Measurements from ENCODE around the gene TIMM8A.

TIMM8A gene

GRCh38 chrX:101348452-101349192 lies at the start of gene TIMM8A:
TSS of gene TIMM8A (minus strand) at chrX:101348742. CDS start at chrX:101348664, 78 bp downstream.
- no peak for TF ChIP-seq CTCF (IDR thresholded peaks at IDR 0.05; ENCODE audit: extremely low read depth, insufficient read depth, missing control alignments)
- in situ Hi-C loops (cut with MboI; ENCODE audit: low pct_unique_long_range_greater_than_20kb, low sequenced_read_pairs, unreplicated experiment) = no loop called here
- DNase-seq (ENCODE audit: low spot score) = peak; percentile 83

GRCh38 chrX:101397779-101398178 lies 49.2 kb upstream of the TIMM8A start:
- TF ChIP-seq CTCF (IDR thresholded peaks at IDR 0.05; ENCODE audit: extremely low read depth, insufficient read depth, missing control alignments) = no peak
- in situ Hi-C loops (cut with MboI; ENCODE audit: low pct_unique_long_range_greater_than_20kb, low sequenced_read_pairs, unreplicated experiment) = no loop called here
- DNase-seq (ENCODE audit: low spot score) = no peak

GRCh38 chrX:101395789-101396188 lies 47.2 kb upstream of the TIMM8A start:
- TF ChIP-seq CTCF (IDR thresholded peaks at IDR 0.05; ENCODE audit: extremely low read depth, insufficient read depth, missing control alignments) = no peak
- no peak for DNase-seq (ENCODE audit: low spot score)
- in situ Hi-C loops (cut with MboI; ENCODE audit: low pct_unique_long_range_greater_than_20kb, low sequenced_read_pairs, unreplicated experiment) = no loop called here

GRCh38 chrX:101394372-101394771 lies 45.8 kb upstream of the TIMM8A start:
- in situ Hi-C loops (cut with MboI; ENCODE audit: low pct_unique_long_range_greater_than_20kb, low sequenced_read_pairs, unreplicated experiment) = no loop called here
- DNase-seq (ENCODE audit: low spot score) = no peak

GRCh38 chrX:101393530-101394305 lies 45.2 kb upstream of the TIMM8A start:
- no peak for DNase-seq (ENCODE audit: low spot score)
- TF ChIP-seq CTCF (IDR thresholded peaks at IDR 0.05; ENCODE audit: extremely low read depth, insufficient read depth, missing control alignments) = no peak
- in situ Hi-C loops (cut with MboI; ENCODE audit: low pct_unique_long_range_greater_than_20kb, low sequenced_read_pairs, unreplicated experiment) = no loop called here

More at GRCh38 chrX:101394372-101394771, 45.8 kb upstream of the TIMM8A start:
- TF ChIP-seq CTCF (IDR thresholded peaks at IDR 0.05; ENCODE audit: extremely low read depth, insufficient read depth, missing control alignments) = no peak

- no peak for TF ChIP-seq CTCF (IDR thresholded peaks at IDR 0.05; ENCODE audit: extremely low read depth, insufficient read depth, missing control alignments)
- in situ Hi-C loops (cut with MboI; ENCODE audit: low pct_unique_long_range_greater_than_20kb, low sequenced_read_pairs, unreplicated experiment) = no loop called here
- no peak for DNase-seq (ENCODE audit: low spot score)
Observed at GRCh38 chrX:101391831-101392230, 43.3 kb upstream of the TIMM8A start.
